ENCODE results near the gene TSC22D1. TPM values are rescaled to one million over a fixed set of nuclear protein-coding genes. Genes with fewer than 3 reads are reported as not detected.
"Not testable (repeated sequence)": the region's sequence is repeated elsewhere in the genome, so short reads cannot be mapped to it uniquely, and the experiment has no call there.

The TSC22D1 gene
- 31.5 TPM for total RNA-seq

- DNase-seq (ENCODE audit: low spot score) (no peak), ATAC-seq (no peak)
These were observed at the start of gene TSC22D1 for GRCh38 chr13:44575741-44576350. Gene TSC22D1, minus strand, starts transcription at chr13:44576330. Its CDS starts 256 bp downstream, at chr13:44576074.

GRCh38 chr13:44622708-44623107, 46.6 kb upstream of the TSC22D1 start:
- no peak for DNase-seq (ENCODE audit: low spot score)
- ATAC-seq: no peak

GRCh38 chr13:44622261-44622660, 46.1 kb upstream of the TSC22D1 start:
- ATAC-seq (no peak), DNase-seq (ENCODE audit: low spot score) (no peak)

GRCh38 chr13:44620057-44620456, 43.9 kb upstream of the TSC22D1 start:
- ATAC-seq (no peak), DNase-seq (ENCODE audit: low spot score) (no peak)

- ATAC-seq: no peak
These were observed 43.5 kb upstream of the TSC22D1 start for GRCh38 chr13:44619651-44620050.

GRCh38 chr13:44618326-44618725, 42.2 kb upstream of the TSC22D1 start:
- DNase-seq (ENCODE audit: low spot score) (no peak), ATAC-seq (no peak)

More at GRCh38 chr13:44619651-44620050, 43.5 kb upstream of the TSC22D1 start:
- no peak for DNase-seq (ENCODE audit: low spot score)

GRCh38 chr13:44617648-44618047, 41.5 kb upstream of the TSC22D1 start:
- DNase-seq (ENCODE audit: low spot score) (no peak), ATAC-seq (no peak)

GRCh38 chr13:44609137-44609536, 33.0 kb upstream of the TSC22D1 start:
- DNase-seq (ENCODE audit: low spot score): no peak
- no peak for ATAC-seq

- DNase-seq (ENCODE audit: low spot score): no peak
- ATAC-seq: no peak
These were observed 29.6 kb upstream of the TSC22D1 start for GRCh38 chr13:44605721-44606120.

- no peak for ATAC-seq
- DNase-seq (ENCODE audit: low spot score): no peak
These were observed 29.1 kb upstream of the TSC22D1 start for GRCh38 chr13:44605275-44605674.

GRCh38 chr13:44601586-44601985, 25.5 kb upstream of the TSC22D1 start:
- ATAC-seq (no peak), DNase-seq (ENCODE audit: low spot score) (no peak)

- ATAC-seq; DNase-seq (ENCODE audit: low spot score): not testable (repeated sequence)
These were observed 17.9 kb upstream of the TSC22D1 start for GRCh38 chr13:44593861-44594592.

- no peak for ATAC-seq
- DNase-seq (ENCODE audit: low spot score): no peak
These were observed 16.2 kb upstream of the TSC22D1 start for GRCh38 chr13:44592216-44592847.

- DNase-seq (ENCODE audit: low spot score): no peak
- ATAC-seq: no peak
These were observed 15.2 kb upstream of the TSC22D1 start for GRCh38 chr13:44591316-44591715.

- ATAC-seq: no peak
These were observed 7.0 kb upstream of the TSC22D1 start for GRCh38 chr13:44583137-44583536.

GRCh38 chr13:44578067-44578400, 1.9 kb upstream of the TSC22D1 start:
- no peak for ATAC-seq

More at GRCh38 chr13:44583137-44583536, 7.0 kb upstream of the TSC22D1 start:
- no peak for DNase-seq (ENCODE audit: low spot score)

GRCh38 chr13:44577236-44578066, 1.3 kb upstream of the TSC22D1 start:
- DNase-seq (ENCODE audit: low spot score): peak; percentile 90
- ATAC-seq: peak; percentile 89

More at GRCh38 chr13:44578067-44578400, 1.9 kb upstream of the TSC22D1 start:
- no peak for DNase-seq (ENCODE audit: low spot score)

- ATAC-seq (peak; percentile 46), DNase-seq (ENCODE audit: low spot score) (no peak)
These were observed 463 bp upstream of the TSC22D1 start for GRCh38 chr13:44576351-44577235.

GRCh38 chr13:44575035-44575434, 1.1 kb downstream of the TSC22D1 start:
- ATAC-seq (no peak), DNase-seq (ENCODE audit: low spot score) (no peak)

- DNase-seq (ENCODE audit: low spot score) (no peak), ATAC-seq (no peak)
These were observed 1.7 kb downstream of the TSC22D1 start for GRCh38 chr13:44574466-44574855.

Data from left lobe of liver (tissue), 2 donors.